VCaP (cell line): ENCODE data around the gene CTNNA3.
"Not testable (repeated sequence)": the region's sequence is repeated elsewhere in the genome, so short reads cannot be mapped to it uniquely, and the experiment has no call there.

Source experiments
- H3K27ac ChIP-seq: fragments of 450-650 bp; 2 replicates; pipeline ENCODE4 v1.5.1; 2017
- TF ChIP-seq, protein P1 (sequence below): fragments of 450-650 bp; conservative IDR thresholded peaks from 2 replicates; pipeline ENCODE4 v1.5.1; 2017; ENCODE audit warnings: mild to moderate bottlenecking, moderate library complexity

Gene CTNNA3

DNA sequence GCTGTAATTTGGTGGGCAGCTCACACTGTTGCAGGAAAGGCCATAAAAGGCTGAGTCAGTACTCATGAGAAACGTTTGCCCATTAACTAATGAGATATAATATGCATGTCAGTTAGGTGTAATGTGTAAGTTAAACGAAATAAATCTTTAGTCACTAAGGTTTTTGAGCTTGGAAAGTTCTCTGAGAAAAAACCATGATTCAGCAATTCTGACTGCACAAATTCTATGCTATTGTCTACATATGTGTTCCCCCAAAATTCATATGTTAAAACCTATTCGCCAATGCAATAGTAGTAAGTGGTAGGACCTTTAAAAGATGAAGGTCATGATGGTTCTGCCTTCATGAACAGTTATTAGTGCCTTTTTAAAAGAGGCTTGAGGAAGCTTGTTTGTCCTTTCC is 1329.8 kb downstream of the CTNNA3 start:
- TF ChIP-seq, protein P1, sequence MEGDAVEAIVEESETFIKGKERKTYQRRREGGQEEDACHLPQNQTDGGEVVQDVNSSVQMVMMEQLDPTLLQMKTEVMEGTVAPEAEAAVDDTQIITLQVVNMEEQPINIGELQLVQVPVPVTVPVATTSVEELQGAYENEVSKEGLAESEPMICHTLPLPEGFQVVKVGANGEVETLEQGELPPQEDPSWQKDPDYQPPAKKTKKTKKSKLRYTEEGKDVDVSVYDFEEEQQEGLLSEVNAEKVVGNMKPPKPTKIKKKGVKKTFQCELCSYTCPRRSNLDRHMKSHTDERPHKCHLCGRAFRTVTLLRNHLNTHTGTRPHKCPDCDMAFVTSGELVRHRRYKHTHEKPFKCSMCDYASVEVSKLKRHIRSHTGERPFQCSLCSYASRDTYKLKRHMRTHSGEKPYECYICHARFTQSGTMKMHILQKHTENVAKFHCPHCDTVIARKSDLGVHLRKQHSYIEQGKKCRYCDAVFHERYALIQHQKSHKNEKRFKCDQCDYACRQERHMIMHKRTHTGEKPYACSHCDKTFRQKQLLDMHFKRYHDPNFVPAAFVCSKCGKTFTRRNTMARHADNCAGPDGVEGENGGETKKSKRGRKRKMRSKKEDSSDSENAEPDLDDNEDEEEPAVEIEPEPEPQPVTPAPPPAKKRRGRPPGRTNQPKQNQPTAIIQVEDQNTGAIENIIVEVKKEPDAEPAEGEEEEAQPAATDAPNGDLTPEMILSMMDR: no peak
- no peak overlapping the region for H3K27ac ChIP-seq

DNA sequence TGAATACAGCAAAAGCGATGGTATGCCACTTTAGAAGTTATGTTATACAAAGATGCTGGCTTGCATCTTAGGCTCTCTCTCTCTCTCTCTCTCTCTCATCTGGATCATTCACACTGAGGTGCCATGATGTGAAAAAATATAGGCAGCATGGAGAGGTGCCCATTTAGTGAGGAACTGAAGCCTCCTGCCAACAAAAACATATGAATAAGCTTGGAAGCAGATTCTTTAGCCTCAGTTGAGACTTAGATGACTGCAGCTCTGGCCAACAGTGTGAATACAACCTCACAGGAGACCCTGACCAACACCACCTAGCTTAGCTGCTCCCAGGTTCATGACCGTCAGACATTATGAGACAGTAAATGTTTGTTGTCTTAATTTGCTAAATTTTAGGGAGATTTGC is 1330.3 kb downstream of the CTNNA3 start:
- TF ChIP-seq, protein P1: no peak
- H3K27ac ChIP-seq: no peak overlapping the region

GRCh38 chr10:66362522-66362921 is 1333.5 kb downstream of the CTNNA3 start:
- H3K27ac ChIP-seq: no peak overlapping the region

DNA sequence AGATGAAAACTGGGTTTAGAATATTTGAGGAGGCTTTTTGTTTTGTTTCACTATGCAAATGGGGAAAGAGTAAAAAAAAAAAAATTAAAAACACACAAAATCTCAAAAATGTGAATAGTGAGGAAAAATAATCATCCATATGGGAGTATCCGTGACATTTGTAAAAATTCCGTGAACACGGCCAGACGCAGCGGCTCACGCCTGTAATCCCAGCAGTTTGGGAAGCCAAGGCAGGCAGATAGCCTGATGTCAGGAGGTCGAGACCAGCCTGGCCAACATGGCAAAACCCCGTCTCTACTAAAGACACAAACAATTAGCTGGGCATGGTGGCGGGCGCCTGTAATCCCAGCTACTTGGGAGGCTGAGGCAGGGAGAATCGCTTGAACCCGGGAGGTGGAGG is 1342.2 kb downstream of the CTNNA3 start:
- H3K27ac ChIP-seq: not testable (repeated sequence)

More at GRCh38 chr10:66362522-66362921, 1333.5 kb downstream of the CTNNA3 start:
- TF ChIP-seq, protein P1: no peak

GRCh38 chr10:66353422-66353821 is 1342.6 kb downstream of the CTNNA3 start:
- H3K27ac ChIP-seq: no peak overlapping the region
- TF ChIP-seq, protein P1: no peak

DNA sequence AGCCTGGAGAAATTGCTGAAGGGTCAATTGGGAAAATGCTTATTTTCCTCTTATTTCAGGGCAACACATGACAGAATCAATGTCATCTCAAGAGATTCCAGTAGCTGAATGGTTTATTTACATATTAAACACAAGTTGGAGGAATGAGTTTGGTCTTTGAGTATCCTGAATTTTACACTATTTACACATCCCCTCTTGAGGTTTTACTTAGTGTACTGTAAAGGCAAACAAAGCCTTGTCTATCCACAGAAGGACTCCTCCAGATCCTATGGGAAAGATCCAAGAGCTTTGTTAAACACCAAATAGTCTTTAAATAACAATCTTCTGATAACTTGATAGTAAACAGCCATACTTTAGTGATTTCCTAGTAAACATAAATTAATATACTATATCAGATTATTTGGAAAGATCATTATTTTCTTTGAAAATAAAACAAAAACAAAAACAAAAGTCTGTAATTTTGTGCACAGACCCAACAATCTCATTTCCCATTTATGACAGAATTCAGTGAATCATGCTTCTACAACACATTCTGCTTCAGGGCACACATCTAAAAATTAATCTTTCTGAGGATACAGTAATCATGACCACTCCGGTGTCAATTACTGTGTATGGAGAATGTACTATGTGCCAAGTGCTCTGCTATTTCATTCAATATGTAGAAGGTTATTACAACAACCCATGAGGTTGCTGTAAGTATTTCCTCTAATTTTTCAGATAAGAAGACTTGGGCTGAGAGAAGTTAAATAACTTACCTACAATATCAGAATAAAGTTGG is 1345.2 kb downstream of the CTNNA3 start:
- TF ChIP-seq, protein P1: no peak
- no peak overlapping the region for H3K27ac ChIP-seq

DNA sequence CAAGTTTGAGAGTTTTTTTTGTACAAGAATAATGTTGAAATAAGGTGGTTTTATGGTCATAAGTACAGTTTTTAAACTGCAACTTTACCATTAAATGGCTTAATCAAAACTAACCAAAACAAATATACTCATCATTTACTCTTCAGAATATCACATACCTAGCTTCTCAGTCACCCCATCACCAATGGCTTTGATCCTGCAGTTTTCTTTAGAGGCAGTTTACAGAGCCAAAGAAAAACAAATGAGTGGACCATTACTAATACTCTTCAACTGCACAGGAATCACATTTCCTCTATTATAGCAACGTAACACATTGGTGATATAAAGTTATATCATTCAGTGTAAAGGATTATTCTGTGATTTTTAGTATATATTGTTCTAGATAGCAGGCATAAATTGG is 1346.3 kb downstream of the CTNNA3 start:
- TF ChIP-seq, protein P1: no peak
- no peak overlapping the region for H3K27ac ChIP-seq

DNA sequence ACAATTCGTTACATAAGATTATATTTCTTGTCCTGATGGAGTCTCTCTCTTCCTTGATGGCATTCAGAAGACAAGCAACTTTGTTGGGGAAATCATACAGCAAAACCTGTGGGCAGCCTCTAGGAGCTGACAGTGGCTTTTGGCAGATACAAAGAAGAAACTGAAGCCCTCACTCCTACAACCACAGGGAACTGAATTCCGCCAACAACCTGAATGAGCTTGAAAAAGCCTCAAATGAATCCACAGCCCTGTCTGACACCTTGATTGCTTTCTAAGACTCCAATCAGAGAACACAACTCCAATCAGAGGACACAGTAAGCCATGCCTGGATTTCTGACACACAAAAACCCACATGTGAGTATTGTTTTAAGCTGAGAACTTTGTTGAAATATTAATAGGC is 1346.9 kb downstream of the CTNNA3 start:
- H3K27ac ChIP-seq: no peak overlapping the region
- TF ChIP-seq, protein P1: no peak
